Measurements from ENCODE around the gene FAT1.

The FAT1 gene

GRCh38 chr4:186569533-186570192 lies 154.0 kb downstream of the FAT1 start:
- TF ChIP-seq CTCF (conservative IDR thresholded peaks at IDR 0.05), result no peak
- no peak overlapping the region for H3K27ac ChIP-seq

GRCh38 chr4:186566068-186566467 lies 157.6 kb downstream of the FAT1 start:
- TF ChIP-seq CTCF (conservative IDR thresholded peaks at IDR 0.05), result no peak
- no peak overlapping the region for H3K27ac ChIP-seq

- no peak for TF ChIP-seq CTCF (conservative IDR thresholded peaks at IDR 0.05)
- no peak overlapping the region for H3K27ac ChIP-seq
Observed at GRCh38 chr4:186563761-186564160, 159.9 kb downstream of the FAT1 start.

GRCh38 chr4:186561748-186562147 lies 161.9 kb downstream of the FAT1 start:
- TF ChIP-seq CTCF (conservative IDR thresholded peaks at IDR 0.05), result no peak
- H3K27ac ChIP-seq, result no peak overlapping the region

- TF ChIP-seq CTCF (conservative IDR thresholded peaks at IDR 0.05), result no peak
- H3K27ac ChIP-seq, result no peak overlapping the region
Observed at GRCh38 chr4:186560647-186561046, 163.0 kb downstream of the FAT1 start.

GRCh38 chr4:186557486-186557885 lies 166.2 kb downstream of the FAT1 start:
- no peak for TF ChIP-seq CTCF (conservative IDR thresholded peaks at IDR 0.05)
- H3K27ac ChIP-seq, result no peak overlapping the region

GRCh38 chr4:186557061-186557460 lies 166.6 kb downstream of the FAT1 start:
- TF ChIP-seq CTCF (conservative IDR thresholded peaks at IDR 0.05), result no peak
- no peak overlapping the region for H3K27ac ChIP-seq
